ENCODE measurements around the gene ARHGEF28.

Gene ARHGEF28

GRCh38 chr5:73705364-73705763 lies 79.4 kb downstream of the ARHGEF28 start:
- H3K9ac ChIP-seq (ENCODE audit: low read length), result no peak overlapping the region
- no peaks in the 10 kb centered on the region for H3K36me3 ChIP-seq (ENCODE audit: control insufficient read depth, low read depth, low read length)
- no peak overlapping the region for H3K27ac ChIP-seq (ENCODE audit: low read length)
- peaks cover 3% of the 10 kb centered on the region for H3K9me3 ChIP-seq (ENCODE audit: control insufficient read depth, low read depth, low read length)
- no peaks in the 10 kb centered on the region for H3K27me3 ChIP-seq (ENCODE audit: control insufficient read depth, insufficient read depth, low read length)
- no peak overlapping the region for H3K4me3 ChIP-seq (ENCODE audit: low read length)
- no peaks in the 10 kb centered on the region for H3K4me1 ChIP-seq (ENCODE audit: control insufficient read depth, low read depth, low read length)

GRCh38 chr5:73706963-73707362 lies 81.0 kb downstream of the ARHGEF28 start:
- Histone ChIP-seq H3K9ac (ENCODE audit: low read length) (no peak overlapping the region), H3K27me3 (ENCODE audit: control insufficient read depth, insufficient read depth, low read length) (no peaks in the 10 kb centered on the region), H3K27ac (ENCODE audit: low read length) (no peak overlapping the region), H3K4me1 (ENCODE audit: control insufficient read depth, low read depth, low read length) (no peaks in the 10 kb centered on the region), H3K36me3 (ENCODE audit: control insufficient read depth, low read depth, low read length) (no peaks in the 10 kb centered on the region), H3K4me3 (ENCODE audit: low read length) (no peak overlapping the region), H3K9me3 (ENCODE audit: control insufficient read depth, low read depth, low read length) (peaks cover 3% of the 10 kb centered on the region)

DNA sequence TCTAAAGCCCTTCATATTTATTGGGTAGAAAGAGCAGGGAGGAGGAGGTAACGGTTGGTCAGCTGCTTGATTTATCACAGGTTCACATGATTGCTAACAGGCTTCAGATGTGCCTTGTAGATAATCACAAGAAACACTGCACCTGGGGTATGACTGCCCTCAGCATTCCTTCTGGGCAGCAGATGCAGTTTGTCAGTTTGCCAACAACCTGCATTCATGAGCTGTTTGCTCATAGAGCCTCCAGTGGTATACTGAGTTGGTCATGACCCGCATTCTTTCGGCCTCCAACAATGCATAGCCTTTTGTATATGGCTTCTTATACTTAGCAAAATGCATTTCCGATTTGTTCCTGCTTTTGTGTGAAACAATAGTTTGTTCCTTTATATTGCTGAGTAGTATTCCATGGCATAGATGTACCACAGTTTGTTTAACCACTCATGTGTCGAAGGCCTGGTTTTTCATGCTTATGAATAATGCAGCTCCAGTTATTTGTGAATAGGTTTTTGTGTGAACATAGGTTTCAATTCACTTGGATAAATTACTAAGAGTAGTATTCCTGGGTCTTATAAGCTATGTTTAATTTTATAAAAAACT lies 83.6 kb downstream of the ARHGEF28 start:
- no peaks in the 10 kb centered on the region for H3K27me3 ChIP-seq (ENCODE audit: control insufficient read depth, insufficient read depth, low read length)
- no peak overlapping the region for H3K9ac ChIP-seq (ENCODE audit: low read length)
- no peak overlapping the region for H3K4me3 ChIP-seq (ENCODE audit: low read length)
- H3K9me3 ChIP-seq (ENCODE audit: control insufficient read depth, low read depth, low read length), result peaks cover 3% of the 10 kb centered on the region
- H3K27ac ChIP-seq (ENCODE audit: low read length), result no peak overlapping the region
- H3K4me1 ChIP-seq (ENCODE audit: control insufficient read depth, low read depth, low read length), result no peaks in the 10 kb centered on the region
- no peaks in the 10 kb centered on the region for H3K36me3 ChIP-seq (ENCODE audit: control insufficient read depth, low read depth, low read length)

GRCh38 chr5:73716284-73716808 lies 90.3 kb downstream of the ARHGEF28 start:
- Histone ChIP-seq H3K4me1 (ENCODE audit: control insufficient read depth, low read depth, low read length) (peaks cover 5% of the 10 kb centered on the region), H3K27me3 (ENCODE audit: control insufficient read depth, insufficient read depth, low read length) (no peaks in the 10 kb centered on the region), H3K36me3 (ENCODE audit: control insufficient read depth, low read depth, low read length) (no peaks in the 10 kb centered on the region), H3K9me3 (ENCODE audit: control insufficient read depth, low read depth, low read length) (no peaks in the 10 kb centered on the region), H3K27ac (ENCODE audit: low read length) (no peak overlapping the region), H3K9ac (ENCODE audit: low read length) (no peak overlapping the region), H3K4me3 (ENCODE audit: low read length) (no peak overlapping the region)

DNA sequence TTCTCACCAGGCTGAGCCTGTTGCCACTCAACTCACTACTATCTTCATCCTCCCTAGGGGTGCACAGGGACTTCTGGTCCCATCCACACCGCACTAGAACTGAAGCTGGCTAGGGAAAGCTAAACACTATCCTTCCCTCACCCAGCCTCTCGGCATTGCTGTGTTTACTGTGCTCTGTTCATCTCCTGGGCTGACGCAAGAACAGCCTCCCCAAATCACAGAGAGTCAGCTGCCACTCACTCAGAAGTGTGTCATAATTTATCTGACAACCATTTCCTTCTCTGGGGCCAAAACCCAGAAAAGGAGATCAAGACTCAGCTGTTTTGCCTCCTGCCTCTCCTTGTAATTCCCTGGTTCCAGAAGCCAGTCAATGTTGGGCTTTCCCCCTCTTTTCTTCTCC lies 92.8 kb downstream of the ARHGEF28 start:
- H3K27ac ChIP-seq (ENCODE audit: low read length), result no peak overlapping the region
- H3K4me1 ChIP-seq (ENCODE audit: control insufficient read depth, low read depth, low read length), result peaks cover 5% of the 10 kb centered on the region
- H3K9me3 ChIP-seq (ENCODE audit: control insufficient read depth, low read depth, low read length), result no peaks in the 10 kb centered on the region
- no peaks in the 10 kb centered on the region for H3K36me3 ChIP-seq (ENCODE audit: control insufficient read depth, low read depth, low read length)
- H3K4me3 ChIP-seq (ENCODE audit: low read length), result no peak overlapping the region
- H3K9ac ChIP-seq (ENCODE audit: low read length), result no peak overlapping the region
- no peaks in the 10 kb centered on the region for H3K27me3 ChIP-seq (ENCODE audit: control insufficient read depth, insufficient read depth, low read length)

DNA sequence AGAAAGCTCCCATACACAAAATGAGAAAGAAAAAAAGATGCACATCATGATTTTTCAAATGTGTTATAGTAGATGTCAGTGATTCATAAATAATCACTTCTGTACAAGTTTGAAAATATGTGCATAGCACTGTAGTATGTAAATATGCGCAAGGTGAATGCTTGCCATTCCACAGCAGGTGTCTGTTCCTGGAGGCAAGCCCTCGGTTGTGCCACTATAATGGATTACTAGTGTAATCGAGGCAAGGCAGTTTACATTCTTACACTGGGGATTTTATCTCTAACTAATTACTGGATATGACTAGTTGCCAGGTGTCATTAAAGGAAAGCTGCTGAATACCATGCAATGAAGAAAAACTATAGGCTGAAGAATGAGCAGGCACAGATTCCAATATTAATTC lies 93.6 kb downstream of the ARHGEF28 start:
- Histone ChIP-seq H3K36me3 (ENCODE audit: control insufficient read depth, low read depth, low read length) (no peaks in the 10 kb centered on the region), H3K9me3 (ENCODE audit: control insufficient read depth, low read depth, low read length) (no peaks in the 10 kb centered on the region), H3K4me3 (ENCODE audit: low read length) (no peak overlapping the region), H3K9ac (ENCODE audit: low read length) (no peak overlapping the region), H3K4me1 (ENCODE audit: control insufficient read depth, low read depth, low read length) (peaks cover 5% of the 10 kb centered on the region), H3K27me3 (ENCODE audit: control insufficient read depth, insufficient read depth, low read length) (no peaks in the 10 kb centered on the region), H3K27ac (ENCODE audit: low read length) (no peak overlapping the region)

GRCh38 chr5:73722231-73722630 lies 96.2 kb downstream of the ARHGEF28 start:
- no peak overlapping the region for H3K4me3 ChIP-seq (ENCODE audit: low read length)
- H3K36me3 ChIP-seq (ENCODE audit: control insufficient read depth, low read depth, low read length), result no peaks in the 10 kb centered on the region
- H3K27me3 ChIP-seq (ENCODE audit: control insufficient read depth, insufficient read depth, low read length), result no peaks in the 10 kb centered on the region
- H3K4me1 ChIP-seq (ENCODE audit: control insufficient read depth, low read depth, low read length), result peaks cover 5% of the 10 kb centered on the region
- no peak overlapping the region for H3K27ac ChIP-seq (ENCODE audit: low read length)
- H3K9ac ChIP-seq (ENCODE audit: low read length), result no peak overlapping the region
- H3K9me3 ChIP-seq (ENCODE audit: control insufficient read depth, low read depth, low read length), result no peaks in the 10 kb centered on the region

DNA sequence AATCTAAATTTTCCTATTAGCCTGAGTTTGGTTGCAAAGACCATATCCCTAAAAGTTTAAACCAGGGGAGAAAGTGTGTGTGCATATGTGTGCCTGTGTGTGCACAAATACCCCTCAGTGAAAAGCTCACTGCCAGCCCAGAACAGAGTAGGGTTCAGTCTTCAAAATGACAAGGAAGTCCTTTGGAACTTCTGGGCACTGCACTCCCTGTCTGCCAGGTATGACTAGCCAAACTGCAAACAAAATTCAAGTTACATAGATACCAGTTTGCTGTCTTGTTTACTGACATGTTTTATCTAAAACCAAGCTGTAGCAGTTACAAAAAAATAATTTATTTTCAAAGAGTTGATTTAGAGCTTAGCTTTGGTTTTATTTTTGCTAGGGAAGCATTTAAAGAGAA lies 100.1 kb downstream of the ARHGEF28 start:
- Histone ChIP-seq H3K27me3 (ENCODE audit: control insufficient read depth, insufficient read depth, low read length) (no peaks in the 10 kb centered on the region), H3K36me3 (ENCODE audit: control insufficient read depth, low read depth, low read length) (no peaks in the 10 kb centered on the region), H3K4me1 (ENCODE audit: control insufficient read depth, low read depth, low read length) (no peaks in the 10 kb centered on the region), H3K9ac (ENCODE audit: low read length) (no peak overlapping the region), H3K4me3 (ENCODE audit: low read length) (no peak overlapping the region), H3K27ac (ENCODE audit: low read length) (no peak overlapping the region), H3K9me3 (ENCODE audit: control insufficient read depth, low read depth, low read length) (no peaks in the 10 kb centered on the region)

DNA sequence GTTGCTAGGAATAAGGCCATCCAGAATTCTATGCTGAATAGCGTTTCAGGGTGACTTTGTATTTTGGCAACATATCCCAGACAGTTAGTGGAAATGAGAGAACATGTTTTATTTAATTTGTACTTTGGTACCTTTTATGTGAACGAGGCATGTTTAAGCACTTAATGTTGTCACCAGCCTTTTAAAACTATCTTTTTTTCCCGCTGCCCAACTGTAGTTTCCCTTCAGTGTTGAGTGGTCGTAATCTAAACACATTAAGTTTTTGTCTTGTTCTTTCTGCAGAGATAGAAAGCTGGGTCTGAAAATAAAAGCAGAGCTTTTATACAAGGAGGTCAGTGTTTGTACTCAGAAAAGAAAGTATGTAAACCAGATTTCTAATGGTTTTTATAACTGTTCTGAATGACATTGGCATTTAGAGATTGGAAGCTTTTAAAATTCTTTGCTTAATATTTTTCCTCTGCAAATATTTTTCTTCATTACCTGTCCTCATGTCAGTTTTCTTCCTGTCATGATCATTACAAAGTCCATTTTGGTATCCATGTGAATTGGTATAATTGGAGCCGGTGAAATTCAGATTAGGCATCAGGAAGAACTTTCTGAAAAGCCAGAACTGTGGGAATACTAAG lies 100.7 kb downstream of the ARHGEF28 start:
- Histone ChIP-seq H3K4me3 (ENCODE audit: low read length) (no peak overlapping the region), H3K9me3 (ENCODE audit: control insufficient read depth, low read depth, low read length) (no peaks in the 10 kb centered on the region), H3K36me3 (ENCODE audit: control insufficient read depth, low read depth, low read length) (no peaks in the 10 kb centered on the region), H3K27ac (ENCODE audit: low read length) (no peak overlapping the region), H3K4me1 (ENCODE audit: control insufficient read depth, low read depth, low read length) (no peaks in the 10 kb centered on the region), H3K27me3 (ENCODE audit: control insufficient read depth, insufficient read depth, low read length) (no peaks in the 10 kb centered on the region), H3K9ac (ENCODE audit: low read length) (no peak overlapping the region)

DNA sequence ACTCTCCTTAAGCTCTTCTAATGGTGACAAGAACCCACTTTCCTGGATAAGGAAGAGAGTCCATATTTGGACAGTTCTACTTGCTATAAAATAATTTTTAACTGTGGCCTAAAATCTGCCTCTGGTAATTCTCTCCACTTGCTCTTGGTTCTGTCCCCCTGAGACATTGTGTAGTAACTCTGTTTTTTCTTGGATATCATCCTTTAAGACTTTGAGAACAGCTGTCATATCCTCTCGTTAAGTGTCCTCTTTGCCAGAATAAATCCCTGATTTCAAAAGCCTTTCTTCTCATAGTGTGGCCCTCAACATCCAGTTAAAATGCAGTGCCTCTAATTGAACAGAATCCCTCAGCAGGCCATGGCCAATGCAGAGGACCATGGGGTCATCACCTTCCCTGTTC lies 101.5 kb downstream of the ARHGEF28 start:
- Histone ChIP-seq H3K27me3 (ENCODE audit: control insufficient read depth, insufficient read depth, low read length) (no peaks in the 10 kb centered on the region), H3K9me3 (ENCODE audit: control insufficient read depth, low read depth, low read length) (no peaks in the 10 kb centered on the region), H3K36me3 (ENCODE audit: control insufficient read depth, low read depth, low read length) (no peaks in the 10 kb centered on the region), H3K4me3 (ENCODE audit: low read length) (no peak overlapping the region), H3K27ac (ENCODE audit: low read length) (no peak overlapping the region), H3K9ac (ENCODE audit: low read length) (no peak overlapping the region), H3K4me1 (ENCODE audit: control insufficient read depth, low read depth, low read length) (no peaks in the 10 kb centered on the region)

GRCh38 chr5:73728493-73729273 lies 102.7 kb downstream of the ARHGEF28 start:
- Histone ChIP-seq H3K36me3 (ENCODE audit: control insufficient read depth, low read depth, low read length) (no peaks in the 10 kb centered on the region), H3K4me3 (ENCODE audit: low read length) (no peak overlapping the region), H3K27me3 (ENCODE audit: control insufficient read depth, insufficient read depth, low read length) (no peaks in the 10 kb centered on the region), H3K9ac (ENCODE audit: low read length) (no peak overlapping the region), H3K4me1 (ENCODE audit: control insufficient read depth, low read depth, low read length) (no peaks in the 10 kb centered on the region), H3K9me3 (ENCODE audit: control insufficient read depth, low read depth, low read length) (no peaks in the 10 kb centered on the region), H3K27ac (ENCODE audit: low read length) (no peak overlapping the region)

All from iPS-18a (cell line).